K562 (cell line): ENCODE results near the gene USF2. TPM values are rescaled to one million over a fixed set of nuclear protein-coding genes. Genes with fewer than 3 reads are reported as not detected.
A peak's percentile ranks its signal among the peaks of the same experiment; 100 is the strongest.

ENCODE experiments used
- ATF7 ChIP-seq: fragments of 450-650 bp; IDR thresholded peaks from 2 replicates; pipeline ENCODE4 v1.7.1; 2014; ENCODE audit warnings: mild to moderate bottlenecking, moderate library complexity
- ELF4 ChIP-seq: fragments of 450-650 bp; formaldehyde crosslinking; IDR thresholded peaks from 2 replicates; pipeline ENCODE4 v1.4.0; 2022; ENCODE audit warnings: missing genetic modification characterization
- ETS2 ChIP-seq: IDR thresholded peaks from 2 replicates; pipeline ENCODE4 v1.6.1; 2016; ENCODE audit warnings: borderline replicate concordance, missing genetic modification characterization, mild to moderate bottlenecking, moderate library complexity, missing compliant biosample characterization; ENCODE audit not compliant: poor library complexity, severe bottlenecking
- EWSR1 ChIP-seq: fragments of 450-650 bp; IDR thresholded peaks from 2 replicates; pipeline ENCODE4 v1.6.1; 2018; ENCODE audit warnings: borderline replicate concordance, mild to moderate bottlenecking, low read depth, moderate library complexity; ENCODE audit not compliant: partially characterized antibody
- FUS ChIP-seq: fragments of 200-400 bp; formaldehyde crosslinking; optimal IDR thresholded peaks from 2 replicates; pipeline ENCODE3; 2017; ENCODE audit warnings: low read depth, low read length
- HLTF ChIP-seq: fragments of 450-650 bp; IDR thresholded peaks from 2 replicates; pipeline ENCODE4 v1.6.1; 2016
- HSF4 ChIP-seq: fragments of 250-450 bp; sonication (Bioruptor Pico); IDR thresholded peaks from 2 replicates; pipeline ENCODE4 v2.1.2; 2022; ENCODE audit warnings: mild to moderate bottlenecking, moderate library complexity, borderline replicate concordance
- PCBP1 ChIP-seq: fragments of 200-400 bp; formaldehyde crosslinking; IDR thresholded peaks from 2 replicates; pipeline ENCODE4 v1.6.1; 2018; ENCODE audit warnings: mild to moderate bottlenecking, low read depth, low read length; ENCODE audit not compliant: poor library complexity, severe bottlenecking
- PCBP2 ChIP-seq: fragments of 200-400 bp; formaldehyde crosslinking; IDR thresholded peaks from 2 replicates; pipeline ENCODE4 v1.6.1; 2018; ENCODE audit warnings: low read length, low read depth, mild to moderate bottlenecking, moderate library complexity; ENCODE audit not compliant: poor library complexity, severe bottlenecking
- PHF21A ChIP-seq: fragments of 450-650 bp; IDR thresholded peaks from 2 replicates; pipeline ENCODE4 v1.6.1; 2017; ENCODE audit warnings: low read depth, borderline replicate concordance
- POLR2AphosphoS5 ChIP-seq: IDR thresholded peaks from 2 replicates; pipeline ENCODE4 v1.6.1; 2011; ENCODE audit warnings: mild to moderate bottlenecking, low read depth, low read length, moderate library complexity; ENCODE audit not compliant: control insufficient read depth, insufficient read depth
- POLR2H ChIP-seq: IDR thresholded peaks from 2 replicates; pipeline ENCODE4 v1.6.1; 2016; ENCODE audit warnings: missing genetic modification characterization, low read depth, mild to moderate bottlenecking, control low read depth, missing compliant biosample characterization, moderate library complexity
- PYGO2 ChIP-seq: fragments of 450-650 bp; IDR thresholded peaks from 2 replicates; pipeline ENCODE4 v1.6.1; 2016; ENCODE audit warnings: mild to moderate bottlenecking, missing genetic modification characterization, moderate library complexity, missing compliant biosample characterization
- RFX1 ChIP-seq: fragments of 450-650 bp; IDR thresholded peaks from 2 replicates; pipeline ENCODE4 v1.6.1; 2016; ENCODE audit warnings: mild to moderate bottlenecking, moderate library complexity
- SMAD3 ChIP-seq: fragments of 450-650 bp; formaldehyde crosslinking; conservative IDR thresholded peaks from 2 replicates; pipeline ENCODE4 v1.4.0; 2020; ENCODE audit warnings: mild to moderate bottlenecking
- STAT6 ChIP-seq: sonication (generic); formaldehyde crosslinking; IDR thresholded peaks from 2 replicates; pipeline ENCODE4 v1.8.1; 2023; ENCODE audit warnings: mild to moderate bottlenecking, missing genetic modification reagents
- WHSC1 ChIP-seq: IDR thresholded peaks from one replicate; pipeline ENCODE4 v1.6.1; 2012; ENCODE audit warnings: low read length, control low read depth, inconsistent platforms
- ZC3H4 ChIP-seq: sonication (generic); formaldehyde crosslinking; IDR thresholded peaks from 2 replicates; pipeline ENCODE4 v1.9.0; 2021; ENCODE audit warnings: missing genetic modification reagents, borderline replicate concordance
- ZNF143 ChIP-seq: sonication (generic); formaldehyde crosslinking; IDR thresholded peaks from 2 replicates; pipeline ENCODE4 v1.9.0; 2022; ENCODE audit warnings: mild to moderate bottlenecking, missing genetic modification reagents
- ZNF24 ChIP-seq: fragments of 450-650 bp; IDR thresholded peaks from 2 replicates; pipeline ENCODE4 v1.6.1; 2016
- ZNF398 ChIP-seq: fragments of 250-450 bp; sonication (Bioruptor Pico); IDR thresholded peaks from 2 replicates; pipeline ENCODE4 v1.8.0; 2021; ENCODE audit warnings: moderate library complexity, mild to moderate bottlenecking, inconsistent platforms
- ZNF583 ChIP-seq: fragments of 250-450 bp; sonication (Bioruptor Pico); IDR thresholded peaks from 2 replicates; pipeline ENCODE4 v1.4.0; 2020
- ZNF655 ChIP-seq: fragments of 250-450 bp; sonication (Bioruptor Pico); IDR thresholded peaks from 2 replicates; pipeline ENCODE4 v1.5.0; 2021
- ZSCAN32 ChIP-seq: fragments of 450-650 bp; formaldehyde crosslinking; IDR thresholded peaks from 2 replicates; pipeline ENCODE4 v1.4.0; 2020; ENCODE audit warnings: mild to moderate bottlenecking, moderate library complexity
- polyA plus RNA-seq, 8 experiments: library from polyadenylated mRNA; depleted of rRNA in 4 of 8; stranded (reverse) in 5 of 8; unstranded in 3 of 8; fragments of >200 nt; fragmentation: Nextera tagmentation in 2 of 8; fragmentation: Illumina TruSeq in 1 of 8; extraction: Ambion mirVana in 2 of 8; extraction: Trizol in 1 of 8; gene quantifications; 2 replicates each; pipeline versions ENCODE4 v1.2.1 to v1.2.3, GENCODE V29; 2011 to 2014; ENCODE audit warnings: inconsistent platforms in 1 of 8, missing spikeins in 1 of 8
- total RNA-seq, 7 experiments: library from RNA; depleted of rRNA in 6 of 7; stranded (reverse); fragments of >200 nt in 6 of 7; fragmentation: Illumina TruSeq in 2 of 7; extraction: Trizol in 2 of 7; gene quantifications; 2 replicates each; pipeline versions ENCODE4 v1.2.1 to v1.2.3, GENCODE V29; 2011 to 2021; ENCODE audit warnings: low replicate concordance in 1 of 7

USF2 gene
- total and polyA plus RNA-seq, 9 of the 15 experiments (the other 6 are each of a cell fraction or from before 2014, with no cell fraction given): 0.27 to 93.7 (median 58.4) TPM

GRCh38 chr19:35267818-35268535 is 785 bp upstream of the USF2 start (continued):
- TF ChIP-seq HSF4 (no peak), ATF7 (no peak; the same call in 1 of the 2 replicates), ZSCAN32 (CRISPR knock-in tag) (no peak), WHSC1 (no peak), ZNF655 (no peak), PCBP2 (no peak), ZNF24 (no peak), PHF21A (no peak), STAT6 (no peak), POLR2AphosphoS5 (peak; percentile 54; the same call in 1 of the 2 replicates), ZNF583 (CRISPR knock-in tag) (no peak), PYGO2 (tag) (no peak), SMAD3 (CRISPR knock-in tag) (no peak), ETS2 (tag) (no peak), ZNF398 (CRISPR knock-in tag) (no peak), ZC3H4 (CRISPR knock-in tag) (no peak), ZNF143 (no peak), EWSR1 (no peak), FUS (no peak), PCBP1 (no peak), ELF4 (CRISPR knock-in tag) (no peak), RFX1 (no peak), HLTF (no peak), POLR2H (tag) (peak; percentile 80)
